ENCODE measurements around the gene COPS9. TPM values are rescaled to one million over a fixed set of nuclear protein-coding genes. Genes with fewer than 3 reads are reported as not detected.

The COPS9 gene
- polyA plus RNA-seq, 1 donor (not counting 4 experiments of a cell fraction or from before 2014, with no cell fraction given): 399 TPM

- no peak for TF ChIP-seq EZH2 (IDR thresholded peaks at IDR 0.05; ENCODE audit: low read length)
- TF ChIP-seq, protein P1, sequence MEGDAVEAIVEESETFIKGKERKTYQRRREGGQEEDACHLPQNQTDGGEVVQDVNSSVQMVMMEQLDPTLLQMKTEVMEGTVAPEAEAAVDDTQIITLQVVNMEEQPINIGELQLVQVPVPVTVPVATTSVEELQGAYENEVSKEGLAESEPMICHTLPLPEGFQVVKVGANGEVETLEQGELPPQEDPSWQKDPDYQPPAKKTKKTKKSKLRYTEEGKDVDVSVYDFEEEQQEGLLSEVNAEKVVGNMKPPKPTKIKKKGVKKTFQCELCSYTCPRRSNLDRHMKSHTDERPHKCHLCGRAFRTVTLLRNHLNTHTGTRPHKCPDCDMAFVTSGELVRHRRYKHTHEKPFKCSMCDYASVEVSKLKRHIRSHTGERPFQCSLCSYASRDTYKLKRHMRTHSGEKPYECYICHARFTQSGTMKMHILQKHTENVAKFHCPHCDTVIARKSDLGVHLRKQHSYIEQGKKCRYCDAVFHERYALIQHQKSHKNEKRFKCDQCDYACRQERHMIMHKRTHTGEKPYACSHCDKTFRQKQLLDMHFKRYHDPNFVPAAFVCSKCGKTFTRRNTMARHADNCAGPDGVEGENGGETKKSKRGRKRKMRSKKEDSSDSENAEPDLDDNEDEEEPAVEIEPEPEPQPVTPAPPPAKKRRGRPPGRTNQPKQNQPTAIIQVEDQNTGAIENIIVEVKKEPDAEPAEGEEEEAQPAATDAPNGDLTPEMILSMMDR (optimal IDR thresholded peaks at IDR 0.05 in 1 of 3, IDR thresholded peaks at IDR 0.05 in 1 of 3, conservative IDR thresholded peaks at IDR 0.05 in 1 of 3; ENCODE audit: extremely low read depth in 1 of 3, insufficient read depth in 2 of 3, low read length in 3 of 3): no peak
- Histone ChIP-seq H3K4me3 (ENCODE audit: control insufficient read depth in 2 of 3, extremely low read depth in 1 of 3, insufficient read depth in 2 of 3, low read depth in 1 of 3, low read length in 3 of 3) (no peak overlapping the region), H3K27ac (ENCODE audit: control insufficient read depth, insufficient read depth, low read length) (no peak overlapping the region), H3K4me2 (ENCODE audit: control insufficient read depth, extremely low read depth, insufficient read depth, low read depth, low read length) (no peak overlapping the region), H3K4me1 (ENCODE audit: control insufficient read depth, extremely low read depth, insufficient read depth, low read length) (no peaks in the 10 kb centered on the region), H3K36me3 (ENCODE audit: control insufficient read depth in 2 of 2, extremely low read depth in 1 of 2, insufficient read depth in 2 of 2, low read length in 2 of 2) (no peaks in the 10 kb centered on the region), H4K20me1 (ENCODE audit: control insufficient read depth, extremely low read depth, insufficient read depth, low read length) (no peaks in the 10 kb centered on the region), H3K79me2 (ENCODE audit: control insufficient read depth, insufficient read depth, low read length) (no peaks in the 10 kb centered on the region), H2AFZ (ENCODE audit: control insufficient read depth, low read length) (no peak overlapping the region), H3K9ac (ENCODE audit: control insufficient read depth, extremely low read depth, insufficient read depth, low read length) (no peak overlapping the region), H3K27me3 (ENCODE audit: control insufficient read depth, extremely low read depth, insufficient read depth, low read length) (peaks cover 10% of the 10 kb centered on the region), H3K9me3 (ENCODE audit: control insufficient read depth, low read depth, low read length) (no peaks in the 10 kb centered on the region), H3K9me1 (ENCODE audit: control insufficient read depth, extremely low read depth, insufficient read depth, low read length) (no peaks in the 10 kb centered on the region)
- FAIRE-seq (no peak), DNase-seq (ENCODE audit: low read depth, low spot score) (no peak)
- dilution Hi-C loops (cut with MboI; ENCODE audit: extremely low pct_ligation_motif_present, low sequenced_read_pairs): no loop called here
These were observed 49.5 kb downstream of the COPS9 start for GRCh38 chr2:240086563-240086962.

Other genes with a start within 250 kb of the COPS9 start
- gene NDUFA10, start 111.0 kb downstream of the COPS9 start, polyA plus RNA-seq: 114 to 129 TPM (median 127 TPM) in 3 replicates
- gene OR6B2, start 105.9 kb downstream of the COPS9 start, polyA plus RNA-seq: not detected in 3 replicates
- not detected in 3 replicates for gene OR6B3, start 82.8 kb downstream of the COPS9 start, polyA plus RNA-seq
- gene OTOS, start 4.4 kb upstream of the COPS9 start, polyA plus RNA-seq: not detected in 3 replicates

Data from keratinocyte (primary cell).